A172 (cell line): Measurements from ENCODE around the gene RAB27A. TPM values are rescaled to one million over a fixed set of nuclear protein-coding genes. Genes with fewer than 3 reads are reported as not detected.
"Not testable (repeated sequence)": the region's sequence is repeated elsewhere in the genome, so short reads cannot be mapped to it uniquely, and the experiment has no call there.

Experiments
- DNase-seq: peaks from one replicate; pipeline ENCODE4 v3.0.0-alpha.2; 2015; ENCODE audit warnings: low spot score
- total RNA-seq: library from RNA; depleted of rRNA; stranded (reverse); fragments of >200 nt; shearing (Covaris generic); gene quantifications from 2 replicates; pipeline ENCODE4 v1.2.3, GENCODE V29; 2014

Gene RAB27A
- total RNA-seq, 1 experiment from 2014 or later: 17.0 TPM

GRCh38 chr15:55282284-55282833 is 7.3 kb downstream of the RAB27A start:
- DNase-seq: peak; percentile 81

GRCh38 chr15:55281517-55282228 is 7.9 kb downstream of the RAB27A start:
- DNase-seq: no peak

GRCh38 chr15:55280589-55280988 is 9.0 kb downstream of the RAB27A start:
- DNase-seq: not testable (repeated sequence)

GRCh38 chr15:55279746-55280351 is 9.8 kb downstream of the RAB27A start:
- DNase-seq: peak; percentile 96

- no peak for DNase-seq
These were observed 10.4 kb downstream of the RAB27A start for GRCh38 chr15:55279100-55279745.

GRCh38 chr15:55277715-55278114 is 11.9 kb downstream of the RAB27A start:
- DNase-seq: no peak

- peak; percentile 49 for DNase-seq
These were observed 12.5 kb downstream of the RAB27A start for GRCh38 chr15:55277116-55277564.

GRCh38 chr15:55276324-55276723 is 13.3 kb downstream of the RAB27A start:
- DNase-seq: no peak

GRCh38 chr15:55270291-55270690 is 19.3 kb downstream of the RAB27A start:
- no peak for DNase-seq

- no peak for DNase-seq
These were observed 21.4 kb downstream of the RAB27A start for GRCh38 chr15:55268176-55268695.

- DNase-seq: peak; percentile 66
These were observed 22.0 kb downstream of the RAB27A start for GRCh38 chr15:55267401-55268175.

- DNase-seq: no peak
These were observed 23.1 kb downstream of the RAB27A start for GRCh38 chr15:55266547-55266946.

- DNase-seq: no peak
These were observed 29.0 kb downstream of the RAB27A start for GRCh38 chr15:55260562-55261131.

GRCh38 chr15:55257938-55258337 is 31.7 kb downstream of the RAB27A start:
- no peak for DNase-seq

- no peak for DNase-seq
These were observed 32.5 kb downstream of the RAB27A start for GRCh38 chr15:55257012-55257670.

GRCh38 chr15:55256281-55257011 is 33.2 kb downstream of the RAB27A start:
- DNase-seq: no peak

- DNase-seq: no peak
These were observed 33.9 kb downstream of the RAB27A start for GRCh38 chr15:55255714-55256113.

GRCh38 chr15:55254916-55255679 is 34.5 kb downstream of the RAB27A start:
- no peak for DNase-seq

- DNase-seq: peak; percentile 14
These were observed 36.0 kb downstream of the RAB27A start for GRCh38 chr15:55253580-55253979.
